ENCODE results near the gene C14orf180.

- no peak for TF ChIP-seq POLR2AphosphoS5 (IDR thresholded peaks at IDR 0.05; ENCODE audit: low read depth, low read length)
- no peak for TF ChIP-seq REST (IDR thresholded peaks at IDR 0.05; ENCODE audit: insufficient read depth in 1 of 2, low read depth in 2 of 2, low read length in 2 of 2)
- no peak for TF ChIP-seq TAF1 (IDR thresholded peaks at IDR 0.05; ENCODE audit: borderline replicate concordance, insufficient read depth, low read length)
- no peak for TF ChIP-seq FOXP2 (optimal IDR thresholded peaks at IDR 0.05; ENCODE audit: borderline replicate concordance, extremely low read depth, extremely low read length, insufficient read depth)
- no peak for TF ChIP-seq SIN3A (IDR thresholded peaks at IDR 0.05; ENCODE audit: borderline replicate concordance, insufficient read depth, low read length)
These were observed 22.5 kb upstream of the C14orf180 start for GRCh38 chr14:104557086-104557485.
